Dermis microvascular lymphatic vessel endothelial cell (primary cell): ENCODE measurements around the gene GJB3. TPM values are rescaled to one million over a fixed set of nuclear protein-coding genes. Genes with fewer than 3 reads are reported as not detected.

Experiments
- DNase-seq, 2 donors: peaks; one replicate each; pipeline versions ENCODE4 v3.0.0 to v3.0.0-alpha.2; 2010; ENCODE audit warnings: low read depth in 2 of 2
- total RNA-seq: library from RNA; depleted of rRNA; stranded (reverse); fragments of >200 nt; gene quantifications from 2 replicates; pipeline ENCODE4 v1.2.1, GENCODE V29; 2014

The GJB3 gene
- total RNA-seq, 1 donor from 2014 or later = 0.13 TPM

DNA sequence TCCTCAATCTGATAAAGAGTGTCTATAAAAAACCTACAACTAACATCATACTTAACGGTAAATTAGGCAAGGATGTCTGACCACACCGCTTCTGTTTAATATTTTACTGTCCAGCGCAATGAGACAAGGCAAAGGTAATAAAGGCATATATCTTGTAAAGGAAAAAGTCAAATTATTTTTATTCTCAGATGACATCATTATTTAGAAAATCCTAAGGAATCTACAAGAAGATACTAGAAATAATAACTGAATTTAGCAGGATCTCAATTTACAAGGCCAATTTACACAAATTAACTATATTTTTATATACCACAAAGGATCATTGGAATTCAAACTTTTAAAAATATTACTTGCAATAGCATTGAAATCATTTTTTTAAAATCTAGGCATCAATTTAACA, 41.2 kb downstream of the GJB3 start:
- DNase-seq = no peak

DNA sequence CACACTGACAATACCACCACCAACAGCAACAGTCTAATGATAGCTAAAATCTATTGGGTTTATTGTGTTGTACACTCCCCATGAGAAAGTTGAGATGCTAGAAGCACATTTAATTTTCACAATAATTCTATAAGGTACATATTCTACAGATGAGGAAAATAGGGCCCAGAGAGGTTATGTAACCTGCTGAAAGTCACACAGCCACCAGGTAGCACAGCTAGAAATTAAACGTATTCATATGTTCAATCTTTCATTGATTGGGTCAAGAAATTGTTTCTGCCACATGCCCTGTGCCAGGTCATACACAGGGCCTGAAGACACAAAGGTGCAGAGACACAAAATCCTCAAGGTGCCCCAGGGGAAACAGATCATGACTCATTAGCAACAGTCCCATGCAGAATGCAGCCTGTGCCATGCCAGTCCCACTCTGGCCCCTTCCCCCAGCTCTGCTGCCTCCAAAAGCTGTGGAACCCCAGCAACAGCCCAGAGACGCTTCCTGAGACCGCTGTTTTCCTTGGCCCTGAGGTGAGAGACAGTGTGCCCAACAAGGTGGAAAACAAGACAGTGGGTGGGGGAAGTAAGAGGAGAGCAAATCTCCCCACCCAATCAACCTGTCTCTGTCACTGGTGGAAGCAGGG, 43.9 kb downstream of the GJB3 start:
- no peak for DNase-seq

DNA sequence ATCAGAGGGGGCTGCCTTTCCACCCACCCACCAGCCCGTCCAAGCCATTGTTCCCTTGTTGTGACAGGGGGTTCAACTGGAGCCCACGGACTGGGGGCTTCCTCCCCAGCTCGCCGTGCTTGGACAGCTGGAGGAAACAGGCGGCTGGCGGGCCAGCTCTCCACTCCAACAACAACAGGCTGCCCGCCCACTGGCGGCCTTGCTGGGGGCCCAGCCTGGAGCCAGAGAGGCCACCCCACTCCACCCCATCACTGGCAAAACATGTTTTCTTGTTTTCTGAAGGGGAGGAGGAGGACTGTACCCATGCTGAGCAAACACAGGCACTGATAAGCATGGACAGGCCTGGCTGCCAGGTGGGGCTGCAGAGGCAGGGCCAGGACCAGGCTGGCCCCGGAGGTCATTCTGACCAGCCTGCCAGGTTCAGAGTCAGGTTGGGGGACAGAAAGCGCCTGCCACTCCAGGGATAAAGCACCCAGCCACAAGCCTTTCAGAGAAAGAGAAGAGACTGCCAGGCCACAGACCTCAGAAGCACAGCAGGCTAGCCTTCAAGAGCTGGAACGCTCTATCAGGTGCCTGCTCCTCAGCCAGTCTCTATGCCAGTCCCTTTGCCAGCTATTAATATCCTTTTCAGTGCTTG, 44.6 kb downstream of the GJB3 start:
- peak; percentile 86 to 98 for DNase-seq

DNA sequence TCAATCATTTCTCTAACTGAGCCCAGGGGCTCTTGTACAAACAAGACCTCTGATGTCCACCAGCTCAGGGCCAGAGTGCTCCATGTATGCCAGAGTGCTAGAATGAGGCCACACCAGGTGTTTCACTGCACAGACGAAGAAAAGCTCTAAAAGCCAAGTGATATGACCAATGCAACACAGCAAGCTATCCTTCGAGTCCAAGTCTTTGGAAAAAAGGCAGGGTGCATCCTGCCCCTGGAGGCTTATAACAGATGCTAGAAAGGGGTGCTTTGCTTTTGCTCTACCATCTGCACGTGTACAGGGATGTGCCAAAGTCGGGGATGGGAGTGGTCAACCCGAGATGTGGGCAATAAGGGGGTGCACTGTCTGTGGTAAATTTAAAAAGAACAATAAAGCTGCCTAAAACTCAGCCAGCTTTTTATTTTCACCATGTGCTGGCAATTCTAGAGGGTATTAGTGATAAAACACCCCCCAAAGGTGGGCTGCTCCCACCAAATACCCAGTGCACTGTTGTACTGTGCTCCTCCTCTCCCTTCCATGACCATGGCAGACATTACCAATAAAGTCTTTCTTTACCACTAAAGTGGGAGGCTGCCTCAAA, 46.4 kb downstream of the GJB3 start:
- DNase-seq = no peak

DNA sequence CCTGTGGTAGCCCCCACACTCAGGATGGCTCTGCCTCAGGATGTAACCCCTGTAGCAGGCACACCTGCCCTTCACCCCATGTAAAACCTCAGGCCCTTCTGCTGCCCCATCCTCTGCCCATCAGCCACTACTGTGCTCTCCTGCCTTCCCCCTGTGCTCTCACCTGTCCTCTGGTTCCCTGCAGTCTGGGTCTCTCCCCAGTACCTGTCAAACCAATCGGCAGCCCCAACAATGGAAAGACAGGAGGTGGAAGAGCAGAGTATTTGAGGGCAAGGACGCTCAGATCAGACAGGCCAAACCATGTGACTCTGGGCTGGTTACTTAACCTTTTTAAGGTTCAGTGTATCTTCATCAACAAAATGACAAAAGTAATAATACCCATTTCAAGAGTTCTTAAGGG, 47.6 kb downstream of the GJB3 start:
- DNase-seq = no peak

DNA sequence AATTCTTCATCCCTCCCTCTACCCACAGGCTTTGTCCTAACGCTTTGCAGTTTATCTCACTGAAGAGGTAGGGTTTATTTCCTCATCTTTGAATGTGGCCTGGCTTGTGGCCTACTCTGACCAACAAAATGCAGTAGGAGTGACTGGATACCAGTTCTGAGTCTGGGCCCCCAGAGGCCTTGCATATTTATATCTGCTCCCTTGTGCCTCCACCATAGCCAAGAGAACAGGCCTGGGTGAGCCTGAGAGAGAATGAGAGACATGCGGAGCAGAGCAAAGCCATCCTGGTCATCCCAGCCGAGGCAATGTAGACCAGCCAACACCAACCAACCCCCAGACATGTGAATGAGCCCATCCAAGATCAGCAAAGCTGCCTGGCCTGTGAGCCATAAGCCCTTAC, 48.2 kb downstream of the GJB3 start:
- DNase-seq = no peak

DNA sequence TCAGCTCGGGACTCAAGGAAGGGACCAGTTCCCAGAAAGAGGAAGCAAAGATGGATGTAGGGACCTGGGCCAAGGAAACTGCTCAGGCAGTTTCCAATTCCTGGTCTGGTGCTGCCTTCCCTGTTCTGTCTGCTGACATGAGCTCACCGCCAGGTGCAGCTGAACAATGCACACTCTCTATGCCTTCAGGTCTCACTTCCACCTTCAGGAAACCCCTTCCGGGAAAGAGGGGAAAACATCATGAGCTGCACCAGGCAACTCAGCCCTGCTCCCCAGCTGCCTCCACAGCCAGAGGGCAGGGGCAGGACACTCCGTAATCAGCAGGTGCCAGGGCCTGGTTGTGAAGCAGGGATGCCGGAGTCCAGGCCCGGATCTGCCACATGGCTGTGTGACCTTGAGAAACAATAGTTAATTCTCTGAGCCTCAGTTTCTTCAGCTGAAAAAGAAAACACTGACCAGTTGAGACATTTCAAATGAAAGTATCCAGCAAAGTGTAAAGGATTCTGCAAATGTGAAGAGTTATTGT, 50.8 kb downstream of the GJB3 start:
- DNase-seq = peak in 1 of 2 donors; percentile 42

DNA sequence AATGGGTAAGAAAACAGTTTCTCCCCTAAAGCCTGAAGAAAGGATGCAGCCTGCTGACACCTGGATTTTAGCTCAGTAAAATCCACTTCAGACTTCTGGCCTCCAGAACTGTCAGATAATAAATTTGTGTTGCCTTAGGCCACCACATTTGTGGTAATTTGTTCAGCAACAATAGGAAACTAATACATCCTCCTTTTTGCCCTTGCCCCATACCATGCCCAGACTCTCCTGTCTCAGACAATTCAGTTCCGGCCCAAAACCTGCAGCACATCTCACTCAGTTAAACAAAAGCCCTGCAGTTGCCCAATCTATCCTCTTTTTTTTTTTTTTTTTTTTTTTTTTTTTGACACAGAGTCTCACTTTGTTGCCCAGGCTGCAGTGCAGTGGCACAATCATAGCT, 52.7 kb downstream of the GJB3 start:
- no peak for DNase-seq

Other genes with a start within 250 kb of the GJB3 start
- not detected in 2 replicates for gene GJB5, start 26.2 kb upstream of the GJB3 start, total RNA-seq
- not detected in 2 replicates for gene GJB4, start 21.5 kb upstream of the GJB3 start, total RNA-seq
- 62.4 and 70.5 TPM in 2 replicates for gene GJA4, start 11.8 kb downstream of the GJB3 start, total RNA-seq
- gene SMIM12, start 78.5 kb downstream of the GJB3 start, total RNA-seq = 42.1 and 44.1 TPM in 2 replicates
- gene DLGAP3, start 148.4 kb downstream of the GJB3 start, total RNA-seq = under 0.01 TPM in 2 replicates
- 30.6 and 50.1 TPM in 2 replicates for gene TMEM35B, start 204.1 kb downstream of the GJB3 start, total RNA-seq